ENCODE results near the gene PDE4D. TPM values are rescaled to one million over a fixed set of nuclear protein-coding genes. Genes with fewer than 3 reads are reported as not detected.

Gene PDE4D
- total RNA-seq, 4 donors from 2014 or later = 35.0 to 121 (median 63.4) TPM

GRCh38 chr5:59661954-59662615 lies 231.4 kb downstream of the PDE4D start:
- H3K36me3 ChIP-seq = no peaks in the 10 kb centered on the region
- H3K4me3 ChIP-seq = peak overlapping the region in 1 of 2 donors; percentile 1
- H3K27ac ChIP-seq = no peak overlapping the region
- TF ChIP-seq CTCF (IDR thresholded peaks at IDR 0.05) (no peak), POLR2AphosphoS5 (IDR thresholded peaks at IDR 0.05) (no peak), POLR2A (IDR thresholded peaks at IDR 0.05) (no peak), EP300 (IDR thresholded peaks at IDR 0.05) (no peak)
- no peaks in the 10 kb centered on the region for H3K9me3 ChIP-seq
- no peak for ATAC-seq
- no peaks in the 10 kb centered on the region for H3K27me3 ChIP-seq
- H3K4me1 ChIP-seq = peaks cover 0 to 18% (median 0%) of the 10 kb centered on the region in 3 donors
- 38 to 49% methylated on average over 3 to 4 of the region's 4 CpGs for WGBS, 2 donors (ENCODE audit: low coverage in 1 of 2)

- ATAC-seq = no peak
- Histone ChIP-seq H3K27ac (no peak overlapping the region), H3K27me3 (no peaks in the 10 kb centered on the region), H3K36me3 (no peaks in the 10 kb centered on the region), H3K9me3 (no peaks in the 10 kb centered on the region), H3K4me3 (no peak overlapping the region), H3K4me1 (peaks cover 0 to 18% (median 0%) of the 10 kb centered on the region in 3 donors)
- TF ChIP-seq EP300 (IDR thresholded peaks at IDR 0.05) = no peak
- WGBS, 2 donors (ENCODE audit: low coverage in 1 of 2) = 86 to 94% methylated on average over 1 of the region's 1 CpG
These were observed 232.2 kb downstream of the PDE4D start for GRCh38 chr5:59661311-59661710.

GRCh38 chr5:59660737-59661136 lies 232.8 kb downstream of the PDE4D start:
- H3K4me3 ChIP-seq = no peak overlapping the region
- peaks cover 0 to 18% (median 0%) of the 10 kb centered on the region in 3 donors for H3K4me1 ChIP-seq
- no peaks in the 10 kb centered on the region for H3K27me3 ChIP-seq
- 19 to 20% methylated on average over 1 of the region's 1 CpG for WGBS, 2 donors (ENCODE audit: low coverage in 1 of 2)
- H3K27ac ChIP-seq = no peak overlapping the region
- H3K36me3 ChIP-seq = no peaks in the 10 kb centered on the region
- no peak for ATAC-seq
- no peaks in the 10 kb centered on the region for H3K9me3 ChIP-seq
- TF ChIP-seq CTCF (IDR thresholded peaks at IDR 0.05) (no peak), EP300 (IDR thresholded peaks at IDR 0.05) (no peak), POLR2AphosphoS5 (IDR thresholded peaks at IDR 0.05) (no peak), POLR2A (IDR thresholded peaks at IDR 0.05) (no peak)

- H3K4me3 ChIP-seq = no peak overlapping the region
- H3K36me3 ChIP-seq = no peaks in the 10 kb centered on the region
- no peak for ATAC-seq
- 77 to 88% methylated on average over 4 to 5 of the region's 5 CpGs for WGBS, 2 donors (ENCODE audit: low coverage in 1 of 2)
- TF ChIP-seq CTCF (IDR thresholded peaks at IDR 0.05) = no peak
- no peaks in the 10 kb centered on the region for H3K27me3 ChIP-seq
- no peak overlapping the region for H3K27ac ChIP-seq
- H3K9me3 ChIP-seq = no peaks in the 10 kb centered on the region
- peaks cover 0 to 4% (median 0%) of the 10 kb centered on the region in 3 donors for H3K4me1 ChIP-seq
These were observed 236.9 kb downstream of the PDE4D start for GRCh38 chr5:59656351-59657254.

- no peaks in the 10 kb centered on the region for H3K27me3 ChIP-seq
These were observed 237.7 kb downstream of the PDE4D start for GRCh38 chr5:59655693-59656309.

More at GRCh38 chr5:59655693-59656309, 237.7 kb downstream of the PDE4D start:
- Histone ChIP-seq H3K36me3 (no peaks in the 10 kb centered on the region), H3K27ac (no peak overlapping the region), H3K9me3 (no peaks in the 10 kb centered on the region), H3K4me3 (no peak overlapping the region), H3K4me1 (no peaks in the 10 kb centered on the region)
- TF ChIP-seq POLR2AphosphoS5 (IDR thresholded peaks at IDR 0.05) (no peak), POLR2A (IDR thresholded peaks at IDR 0.05) (no peak), EP300 (IDR thresholded peaks at IDR 0.05) (no peak), CTCF (IDR thresholded peaks at IDR 0.05) (no peak)
- 83 to 89% methylated on average over 2 to 3 of the region's 3 CpGs for WGBS, 2 donors (ENCODE audit: low coverage in 1 of 2)
- ATAC-seq = no peak
